Type B pancreatic cell (in vitro differentiated cells): Measurements from ENCODE around the gene AACS. TPM values are rescaled to one million over a fixed set of nuclear protein-coding genes. Genes with fewer than 3 reads are reported as not detected.
A peak's percentile ranks its signal among the peaks of the same experiment; 100 is the strongest.

Experiments used
- DNase-seq: peaks from one replicate; pipeline ENCODE4 v3.0.0; 2021; ENCODE audit warnings: mixed read lengths; ENCODE audit not compliant: unreplicated experiment; ENCODE audit errors: extremely low spot score
- H3K27ac Mint-ChIP-seq: 2 replicates; pipeline ENCODE4 v1.8.0; 2021; ENCODE audit warnings: mild to moderate bottlenecking, mixed read lengths
- H3K27me3 Mint-ChIP-seq: 2 replicates; pipeline ENCODE4 v1.8.0; 2021; ENCODE audit warnings: mixed read lengths
- H3K36me3 Mint-ChIP-seq: 2 replicates; pipeline ENCODE4 v1.8.0; 2021; ENCODE audit warnings: mixed read lengths
- H3K4me1 Mint-ChIP-seq: one replicate; pipeline ENCODE4 v1.8.0; 2021; ENCODE audit warnings: mixed read lengths; ENCODE audit not compliant: unreplicated experiment
- H3K4me3 Mint-ChIP-seq: 2 replicates; pipeline ENCODE4 v1.8.0; 2021; ENCODE audit warnings: mild to moderate bottlenecking, mixed read lengths
- H3K9me3 Mint-ChIP-seq: 2 replicates; pipeline ENCODE4 v1.8.0; 2021; ENCODE audit warnings: mixed read lengths
- CTCF ChIP-seq: fragments of 200-600 bp; sonication (generic); conservative IDR thresholded peaks from 2 replicates; pipeline ENCODE4 v1.5.0; 2021; ENCODE audit warnings: antibody characterized with exemption, mild to moderate bottlenecking
- long read RNA-seq: library from polyadenylated mRNA; unstranded; transcript quantifications from one replicate; pipeline ENCODE4 v2.0.0, GENCODE V29; 2020
- total RNA-seq: library from RNA; stranded (reverse); gene quantifications from 2 replicates; pipeline ENCODE4 v1.2.1, GENCODE V29; 2021; ENCODE audit warnings: low replicate concordance

AACS gene, protein sequence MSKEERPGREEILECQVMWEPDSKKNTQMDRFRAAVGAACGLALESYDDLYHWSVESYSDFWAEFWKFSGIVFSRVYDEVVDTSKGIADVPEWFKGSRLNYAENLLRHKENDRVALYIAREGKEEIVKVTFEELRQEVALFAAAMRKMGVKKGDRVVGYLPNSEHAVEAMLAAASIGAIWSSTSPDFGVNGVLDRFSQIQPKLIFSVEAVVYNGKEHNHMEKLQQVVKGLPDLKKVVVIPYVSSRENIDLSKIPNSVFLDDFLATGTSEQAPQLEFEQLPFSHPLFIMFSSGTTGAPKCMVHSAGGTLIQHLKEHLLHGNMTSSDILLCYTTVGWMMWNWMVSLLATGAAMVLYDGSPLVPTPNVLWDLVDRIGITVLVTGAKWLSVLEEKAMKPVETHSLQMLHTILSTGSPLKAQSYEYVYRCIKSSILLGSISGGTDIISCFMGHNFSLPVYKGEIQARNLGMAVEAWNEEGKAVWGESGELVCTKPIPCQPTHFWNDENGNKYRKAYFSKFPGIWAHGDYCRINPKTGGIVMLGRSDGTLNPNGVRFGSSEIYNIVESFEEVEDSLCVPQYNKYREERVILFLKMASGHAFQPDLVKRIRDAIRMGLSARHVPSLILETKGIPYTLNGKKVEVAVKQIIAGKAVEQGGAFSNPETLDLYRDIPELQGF
- 26.9 and 37.1 TPM in 2 replicates for total RNA-seq
- long read RNA-seq, transcript AACS-201 (18 exons, 3,316 nt) = major isoform, 9 of 32 reads
- long read RNA-seq, partial matches to known transcripts = 16 of 32 reads
- long read RNA-seq, other reads (novel, unspliced or antisense) = 7 of 32 reads

GRCh38 chr12:125065021-125065918, at the start of gene AACS:
AACS (plus strand) TSS chr12:125065435; CDS start chr12:125065585, 150 bp downstream.
- peak within 1 kb of the TSS; percentile 85 for H3K4me3 Mint-ChIP-seq
- no peak for TF ChIP-seq CTCF
- peaks cover 14% of the 10 kb centered on the region for H3K4me1 Mint-ChIP-seq

GRCh38 chr12:125015680-125016310, 49.4 kb upstream of the AACS start:
- Mint-ChIP-seq H3K9me3 (no peaks in the 10 kb centered on the region), H3K4me1 (no peaks in the 10 kb centered on the region), H3K36me3 (peaks cover 16% of the 10 kb centered on the region), H3K27me3 (no peaks in the 10 kb centered on the region), H3K27ac (no peak overlapping the region), H3K4me3 (no peak overlapping the region)
- DNase-seq = no peak
- TF ChIP-seq CTCF = no peak

More at GRCh38 chr12:125065021-125065918, at the start of gene AACS:
- Mint-ChIP-seq H3K9me3 (no peaks in the 10 kb centered on the region), H3K27me3 (peaks cover 4% of the 10 kb centered on the region), H3K36me3 (no peaks in the 10 kb centered on the region), H3K27ac (peak within 1 kb of the TSS; percentile 50)
- peak; percentile 82 for DNase-seq

- no peak for DNase-seq
- Mint-ChIP-seq H3K36me3 (peaks cover 21% of the 10 kb centered on the region), H3K4me3 (no peak overlapping the region), H3K9me3 (no peaks in the 10 kb centered on the region), H3K4me1 (no peaks in the 10 kb centered on the region), H3K27ac (no peak overlapping the region), H3K27me3 (no peaks in the 10 kb centered on the region)
- TF ChIP-seq CTCF = no peak
Measured at GRCh38 chr12:125017801-125018200, 47.4 kb upstream of the AACS start.

DNA sequence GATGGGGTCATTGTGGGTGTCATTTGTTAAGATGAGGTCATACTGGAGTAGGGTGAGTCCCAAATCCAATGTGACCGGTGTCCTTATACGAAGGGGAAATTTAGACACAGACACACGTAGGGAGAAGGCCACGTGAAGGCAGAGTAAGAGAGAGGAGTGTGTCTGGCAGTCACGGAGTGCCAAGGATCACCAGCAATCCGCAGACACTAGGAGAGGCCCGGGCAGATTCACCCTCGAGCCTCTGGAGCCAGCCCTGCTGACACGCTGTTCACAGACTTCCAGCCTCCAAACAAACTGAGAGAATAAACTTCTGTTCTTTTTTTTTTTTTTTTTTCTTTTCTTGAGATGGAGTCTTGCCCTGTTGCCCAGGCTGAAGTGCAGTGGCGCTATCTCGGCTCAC, 46.9 kb upstream of the AACS start:
- no peak overlapping the region for H3K27ac Mint-ChIP-seq
- H3K36me3 Mint-ChIP-seq = peaks cover 25% of the 10 kb centered on the region
- H3K4me1 Mint-ChIP-seq = no peaks in the 10 kb centered on the region
- TF ChIP-seq CTCF = no peak
- H3K9me3 Mint-ChIP-seq = no peaks in the 10 kb centered on the region
- no peak overlapping the region for H3K4me3 Mint-ChIP-seq
- no peak for DNase-seq
- no peaks in the 10 kb centered on the region for H3K27me3 Mint-ChIP-seq

DNA sequence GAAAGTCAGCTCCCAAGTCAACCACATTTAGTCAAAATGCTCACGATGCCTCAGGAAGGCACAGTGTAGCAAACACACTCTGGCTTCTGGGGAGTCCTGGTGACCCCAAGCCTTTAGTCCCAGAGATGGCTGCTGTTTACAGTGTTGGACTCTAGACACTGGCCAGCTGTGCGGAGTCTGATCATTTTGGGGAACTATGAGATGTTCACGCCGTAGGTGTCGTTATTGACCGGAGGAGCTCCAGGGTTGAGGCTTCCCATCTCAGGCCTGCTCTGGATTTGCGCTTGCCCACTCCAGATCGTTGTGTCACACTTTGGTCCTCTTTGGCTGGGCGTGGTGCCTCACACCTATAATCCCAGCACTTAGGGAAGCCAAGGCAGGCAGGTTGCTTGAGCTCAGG, 44.1 kb upstream of the AACS start:
- Mint-ChIP-seq H3K4me1 (no peaks in the 10 kb centered on the region), H3K36me3 (peaks cover 16% of the 10 kb centered on the region), H3K27me3 (no peaks in the 10 kb centered on the region), H3K9me3 (no peaks in the 10 kb centered on the region), H3K4me3 (no peak overlapping the region), H3K27ac (no peak overlapping the region)
- TF ChIP-seq CTCF = no peak
- DNase-seq = no peak
